ENCODE measurements around the gene DHX34. TPM values are rescaled to one million over a fixed set of nuclear protein-coding genes. Genes with fewer than 3 reads are reported as not detected.
"Not testable (repeated sequence)": the region's sequence is repeated elsewhere in the genome, so short reads cannot be mapped to it uniquely, and the experiment has no call there.

The DHX34 gene
- total and polyA plus RNA-seq, 4 donors, result 1.5 to 14.6 (median 9.6) TPM

- H3K27me3 ChIP-seq (ENCODE audit: control insufficient read depth in 1 of 2, insufficient read depth in 2 of 2, low read length in 1 of 2); H3K27ac ChIP-seq (ENCODE audit: low read depth in 1 of 2, low read length in 2 of 2); intact Hi-C loops (cut with DNase I); H3K9me3 ChIP-seq (ENCODE audit: control insufficient read depth, low read length); H3K4me3 ChIP-seq (ENCODE audit: low read length in 2 of 2); H3K36me3 ChIP-seq (ENCODE audit: control insufficient read depth in 1 of 2, insufficient read depth in 2 of 2, low read length in 1 of 2); H3K4me1 ChIP-seq (ENCODE audit: control insufficient read depth in 1 of 2, insufficient read depth in 2 of 2, low read length in 2 of 2); ATAC-seq (ENCODE audit: low FRiP score); DNase-seq: not testable (repeated sequence)
- WGBS, 2 donors, result 90 to 93% methylated on average over 10 of the region's 10 CpGs
Measured at GRCh38 chr19:47365455-47365854, 16.3 kb downstream of the DHX34 start.

GRCh38 chr19:47370045-47370611 lies 21.0 kb downstream of the DHX34 start:
- intact Hi-C loops (cut with DNase I), result no loop called here
- Histone ChIP-seq H3K4me3 (ENCODE audit: low read length in 2 of 2) (no peak overlapping the region), H3K36me3 (ENCODE audit: control insufficient read depth in 1 of 2, insufficient read depth in 2 of 2, low read length in 1 of 2) (peaks cover 0 to 2% of the 10 kb centered on the region in 2 donors), H3K27ac (ENCODE audit: low read depth in 1 of 2, low read length in 2 of 2) (no peak overlapping the region), H3K9me3 (ENCODE audit: control insufficient read depth, low read length) (no peaks in the 10 kb centered on the region), H3K4me1 (ENCODE audit: control insufficient read depth in 1 of 2, insufficient read depth in 2 of 2, low read length in 2 of 2) (no peaks in the 10 kb centered on the region), H3K27me3 (ENCODE audit: control insufficient read depth in 1 of 2, insufficient read depth in 2 of 2, low read length in 1 of 2) (no peaks in the 10 kb centered on the region)
- ATAC-seq (ENCODE audit: low FRiP score) (no peak), DNase-seq (no peak)
- 80 to 83% methylated on average over 10 of the region's 10 CpGs for WGBS, 2 donors

- Histone ChIP-seq H3K9me3 (ENCODE audit: control insufficient read depth, low read length) (no peaks in the 10 kb centered on the region), H3K27me3 (ENCODE audit: control insufficient read depth in 1 of 2, insufficient read depth in 2 of 2, low read length in 1 of 2) (no peaks in the 10 kb centered on the region), H3K4me3 (ENCODE audit: low read length in 2 of 2) (no peak overlapping the region), H3K27ac (ENCODE audit: low read depth in 1 of 2, low read length in 2 of 2) (no peak overlapping the region), H3K36me3 (ENCODE audit: control insufficient read depth in 1 of 2, insufficient read depth in 2 of 2, low read length in 1 of 2) (peaks cover 0 to 2% of the 10 kb centered on the region in 2 donors), H3K4me1 (ENCODE audit: control insufficient read depth in 1 of 2, insufficient read depth in 2 of 2, low read length in 2 of 2) (no peaks in the 10 kb centered on the region)
- ATAC-seq (ENCODE audit: low FRiP score) (no peak), DNase-seq (no peak)
- intact Hi-C loops (cut with DNase I), result no loop called here
- WGBS, 2 donors, result 90 to 91% methylated on average over 9 of the region's 9 CpGs
Measured at GRCh38 chr19:47371261-47371660, 22.1 kb downstream of the DHX34 start.

GRCh38 chr19:47372603-47373002 lies 23.5 kb downstream of the DHX34 start:
- H3K4me3 ChIP-seq (ENCODE audit: low read length in 2 of 2), result no peak overlapping the region
- peaks cover 0 to 2% of the 10 kb centered on the region in 2 donors for H3K36me3 ChIP-seq (ENCODE audit: control insufficient read depth in 1 of 2, insufficient read depth in 2 of 2, low read length in 1 of 2)
- intact Hi-C loops (cut with DNase I), result no loop called here
- 95% methylated on average over 22 of the region's 22 CpGs for WGBS, 2 donors
- H3K27ac ChIP-seq (ENCODE audit: low read depth in 1 of 2, low read length in 2 of 2), result no peak overlapping the region
- no peak for ATAC-seq (ENCODE audit: low FRiP score)
- DNase-seq, result no peak
- no peaks in the 10 kb centered on the region for H3K4me1 ChIP-seq (ENCODE audit: control insufficient read depth in 1 of 2, insufficient read depth in 2 of 2, low read length in 2 of 2)
- no peaks in the 10 kb centered on the region for H3K9me3 ChIP-seq (ENCODE audit: control insufficient read depth, low read length)
- H3K27me3 ChIP-seq (ENCODE audit: control insufficient read depth in 1 of 2, insufficient read depth in 2 of 2, low read length in 1 of 2), result no peaks in the 10 kb centered on the region

- intact Hi-C loops (cut with DNase I), result no loop called here
- DNase-seq, result no peak
- whole genome bisulfite sequencing, 2 donors, result 91 to 92% methylated on average over 33 of the region's 33 CpGs
- Histone ChIP-seq H3K27me3 (ENCODE audit: control insufficient read depth in 1 of 2, insufficient read depth in 2 of 2, low read length in 1 of 2) (no peaks in the 10 kb centered on the region), H3K27ac (ENCODE audit: low read depth in 1 of 2, low read length in 2 of 2) (no peak overlapping the region), H3K4me3 (ENCODE audit: low read length in 2 of 2) (no peak overlapping the region), H3K4me1 (ENCODE audit: control insufficient read depth in 1 of 2, insufficient read depth in 2 of 2, low read length in 2 of 2) (no peaks in the 10 kb centered on the region), H3K9me3 (ENCODE audit: control insufficient read depth, low read length) (no peaks in the 10 kb centered on the region), H3K36me3 (ENCODE audit: control insufficient read depth in 1 of 2, insufficient read depth in 2 of 2, low read length in 1 of 2) (peaks cover 0 to 7% of the 10 kb centered on the region in 2 donors)
- ATAC-seq (ENCODE audit: low FRiP score), result no peak
Measured at GRCh38 chr19:47373246-47374240, 24.4 kb downstream of the DHX34 start.

GRCh38 chr19:47374876-47375693 lies 26.0 kb downstream of the DHX34 start:
- no peak overlapping the region for H3K27ac ChIP-seq (ENCODE audit: low read depth in 1 of 2, low read length in 2 of 2)
- H3K27me3 ChIP-seq (ENCODE audit: control insufficient read depth in 1 of 2, insufficient read depth in 2 of 2, low read length in 1 of 2), result no peaks in the 10 kb centered on the region
- WGBS, 2 donors, result 90 to 94% methylated on average over 30 of the region's 30 CpGs
- H3K9me3 ChIP-seq (ENCODE audit: control insufficient read depth, low read length), result no peaks in the 10 kb centered on the region
- no peaks in the 10 kb centered on the region for H3K4me1 ChIP-seq (ENCODE audit: control insufficient read depth in 1 of 2, insufficient read depth in 2 of 2, low read length in 2 of 2)
- ATAC-seq (ENCODE audit: low FRiP score) (no peak), DNase-seq (no peak)
- no peak overlapping the region for H3K4me3 ChIP-seq (ENCODE audit: low read length in 2 of 2)
- intact Hi-C loops (cut with DNase I), result no loop called here
- peaks cover 0 to 10% of the 10 kb centered on the region in 2 donors for H3K36me3 ChIP-seq (ENCODE audit: control insufficient read depth in 1 of 2, insufficient read depth in 2 of 2, low read length in 1 of 2)

GRCh38 chr19:47375694-47376588 lies 26.8 kb downstream of the DHX34 start:
- 95 to 97% methylated on average over 28 to 30 of the region's 30 CpGs for WGBS, 2 donors
- Histone ChIP-seq H3K9me3 (ENCODE audit: control insufficient read depth, low read length) (no peaks in the 10 kb centered on the region), H3K36me3 (ENCODE audit: control insufficient read depth in 1 of 2, insufficient read depth in 2 of 2, low read length in 1 of 2) (peaks cover 2 to 9% of the 10 kb centered on the region in 2 donors), H3K4me1 (ENCODE audit: control insufficient read depth in 1 of 2, insufficient read depth in 2 of 2, low read length in 2 of 2) (no peaks in the 10 kb centered on the region), H3K27me3 (ENCODE audit: control insufficient read depth in 1 of 2, insufficient read depth in 2 of 2, low read length in 1 of 2) (no peaks in the 10 kb centered on the region), H3K27ac (ENCODE audit: low read depth in 1 of 2, low read length in 2 of 2) (no peak overlapping the region), H3K4me3 (ENCODE audit: low read length in 2 of 2) (no peak overlapping the region)
- ATAC-seq (ENCODE audit: low FRiP score) (no peak), DNase-seq (no peak)
- intact Hi-C loops (cut with DNase I), result no loop called here

Data from aorta (tissue), 5 donors.